GM18505 (cell line): ENCODE measurements around the gene RCSD1.
A peak's percentile ranks its signal among the peaks of the same experiment; 100 is the strongest.
"Not testable (repeated sequence)": the region's sequence is repeated elsewhere in the genome, so short reads cannot be mapped to it uniquely, and the experiment has no call there.

ENCODE experiments used
- ATAC-seq: cut with Tn5 transposase; IDR thresholded peaks from one replicate; pipeline ENCODE4 v1.9.1; 2021; ENCODE audit not compliant: unreplicated experiment
- POLR2A ChIP-seq: IDR thresholded peaks from 4 replicates; pipeline ENCODE4 v1.6.1; 2011; ENCODE audit warnings: borderline replicate concordance; ENCODE audit not compliant: insufficient read depth, insufficient read length; ENCODE audit errors: extremely low read depth

Gene RCSD1

DNA sequence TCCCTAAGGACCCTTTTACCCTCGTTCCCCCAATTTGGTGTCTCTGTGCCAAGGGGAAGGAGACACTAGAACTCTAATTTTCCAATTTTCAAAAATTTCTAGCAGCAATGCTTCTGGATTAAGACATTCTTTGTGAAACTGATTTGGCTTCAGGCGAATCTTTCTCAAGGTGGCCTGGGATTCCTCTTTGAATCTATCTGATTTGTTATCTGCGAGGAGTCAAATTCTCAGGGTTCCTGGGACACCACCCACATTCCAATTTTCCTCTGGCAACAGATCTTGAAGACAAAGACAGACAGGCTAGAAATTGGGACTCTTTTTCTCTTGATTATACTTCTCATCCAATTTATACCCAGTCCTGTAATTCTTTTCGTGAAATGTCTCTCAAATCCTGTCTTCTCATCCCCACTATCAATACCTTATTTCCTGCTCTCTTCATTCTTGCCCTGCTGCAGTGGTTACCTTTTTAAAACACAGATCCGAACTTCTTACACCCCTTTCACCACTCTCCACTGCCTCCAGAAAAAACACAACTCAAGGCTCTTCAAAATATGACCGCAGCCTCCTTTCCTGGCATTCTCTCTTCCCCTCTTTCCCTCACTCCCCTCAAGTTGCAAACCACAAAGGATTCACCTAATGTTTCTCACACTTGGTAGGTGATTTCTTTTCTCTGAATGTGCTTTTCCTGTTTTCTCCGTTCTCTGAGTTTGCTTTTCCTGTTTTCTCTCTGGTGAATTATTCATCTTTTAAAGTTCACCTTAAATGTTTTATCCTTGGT lies 89.1 kb downstream of the RCSD1 start:
- no peak for ATAC-seq
- TF ChIP-seq POLR2A = no peak

DNA sequence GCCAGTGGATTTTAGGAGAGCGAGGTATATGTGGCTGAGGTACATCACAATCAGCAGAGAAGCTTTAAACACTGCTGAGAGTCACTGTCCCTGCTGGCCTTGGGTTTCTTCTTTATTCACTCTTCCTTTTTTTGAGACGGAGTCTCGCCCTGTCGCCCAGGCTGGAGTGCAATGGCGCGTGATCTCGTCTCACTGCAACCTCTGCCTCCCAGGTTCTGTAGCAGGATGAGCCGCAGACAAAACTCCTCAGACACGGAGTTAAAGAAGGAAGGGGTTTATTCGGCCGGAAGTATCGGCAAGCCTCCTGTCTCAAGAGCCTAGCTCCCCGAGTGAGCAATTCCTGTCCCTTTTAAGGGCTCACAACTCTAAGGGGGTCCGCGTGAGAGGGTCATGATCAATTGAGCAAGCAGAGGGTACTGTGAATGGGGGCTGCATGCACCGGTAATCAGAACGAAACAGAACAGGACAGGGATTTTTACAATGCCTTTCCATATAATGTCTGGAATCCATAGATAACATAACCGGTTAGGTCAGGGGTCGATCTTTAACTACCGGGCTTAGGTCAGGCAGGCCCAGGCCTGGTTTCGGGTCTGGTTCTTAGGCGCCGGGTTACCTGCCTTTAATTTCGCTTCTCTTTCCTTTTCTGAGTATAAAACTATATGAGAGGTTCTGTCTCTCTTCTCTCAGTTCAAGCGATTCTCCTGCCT lies 89.8 kb downstream of the RCSD1 start:
- not testable (repeated sequence) for ATAC-seq

DNA sequence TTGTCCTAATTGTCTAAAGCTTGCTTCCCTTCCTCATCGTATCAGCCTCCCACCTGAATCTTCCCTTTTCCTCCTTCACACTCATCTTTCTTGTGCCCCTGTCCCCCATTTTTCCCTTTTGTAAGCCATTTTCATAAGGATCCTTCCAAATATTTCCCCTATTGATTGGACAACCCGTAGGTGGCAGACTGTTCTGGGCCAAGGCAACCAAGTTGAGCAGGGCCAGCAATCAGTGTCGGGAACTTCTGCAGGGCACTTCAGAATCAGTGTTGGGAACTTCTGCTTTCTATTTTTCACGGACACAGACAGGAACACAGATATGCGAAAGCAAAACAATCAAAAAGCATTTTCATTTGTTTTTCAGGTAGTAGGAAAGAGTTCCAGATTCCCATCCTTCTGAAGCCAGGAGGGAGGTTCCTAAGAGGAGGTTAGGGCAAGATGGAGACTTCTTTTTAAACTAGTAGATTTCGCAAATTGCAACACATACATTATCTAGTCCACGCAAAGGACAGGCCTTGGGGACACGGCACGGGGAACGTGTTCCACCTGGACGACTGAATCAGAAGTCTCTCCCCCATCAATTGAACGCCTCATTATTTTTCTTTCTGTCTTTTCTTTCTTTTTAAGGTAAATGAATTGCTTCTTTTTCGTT lies 91.1 kb downstream of the RCSD1 start:
- TF ChIP-seq POLR2A = no peak
- ATAC-seq = no peak

DNA sequence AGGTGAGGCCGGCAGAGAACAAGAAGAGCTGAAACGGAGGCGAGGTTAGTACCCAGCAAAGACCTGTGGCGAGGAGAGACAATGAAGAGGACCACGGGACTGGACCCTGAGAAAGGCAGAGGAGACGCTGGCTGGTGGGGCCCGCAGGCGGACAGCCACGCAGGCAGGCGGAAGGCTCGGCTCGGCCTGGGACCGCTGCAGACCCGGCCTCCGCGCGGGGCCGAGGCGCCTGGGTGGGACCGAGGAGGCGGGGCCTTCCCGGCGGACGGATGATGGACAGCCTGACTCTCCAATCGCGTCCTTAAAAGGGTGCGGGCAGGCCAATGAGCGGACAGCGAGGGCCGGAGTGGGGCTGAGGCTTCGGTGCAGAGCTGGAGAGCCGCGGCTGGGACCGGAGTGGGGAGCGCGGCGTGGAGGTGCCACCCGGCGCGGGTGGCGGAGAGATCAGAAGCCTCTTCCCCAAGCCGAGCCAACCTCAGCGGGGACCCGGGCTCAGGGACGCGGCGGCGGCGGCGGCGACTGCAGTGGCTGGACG lies 91.7 kb downstream of the RCSD1 start, which contains the start of gene MPZL1:
TSS of gene MPZL1 (plus strand) at position 366 of the 535 bp plus-strand sequence. CDS start 170 bp downstream, outside the sequence.
- TF ChIP-seq POLR2A = peak; percentile 79
- ATAC-seq = peak; percentile 90

DNA sequence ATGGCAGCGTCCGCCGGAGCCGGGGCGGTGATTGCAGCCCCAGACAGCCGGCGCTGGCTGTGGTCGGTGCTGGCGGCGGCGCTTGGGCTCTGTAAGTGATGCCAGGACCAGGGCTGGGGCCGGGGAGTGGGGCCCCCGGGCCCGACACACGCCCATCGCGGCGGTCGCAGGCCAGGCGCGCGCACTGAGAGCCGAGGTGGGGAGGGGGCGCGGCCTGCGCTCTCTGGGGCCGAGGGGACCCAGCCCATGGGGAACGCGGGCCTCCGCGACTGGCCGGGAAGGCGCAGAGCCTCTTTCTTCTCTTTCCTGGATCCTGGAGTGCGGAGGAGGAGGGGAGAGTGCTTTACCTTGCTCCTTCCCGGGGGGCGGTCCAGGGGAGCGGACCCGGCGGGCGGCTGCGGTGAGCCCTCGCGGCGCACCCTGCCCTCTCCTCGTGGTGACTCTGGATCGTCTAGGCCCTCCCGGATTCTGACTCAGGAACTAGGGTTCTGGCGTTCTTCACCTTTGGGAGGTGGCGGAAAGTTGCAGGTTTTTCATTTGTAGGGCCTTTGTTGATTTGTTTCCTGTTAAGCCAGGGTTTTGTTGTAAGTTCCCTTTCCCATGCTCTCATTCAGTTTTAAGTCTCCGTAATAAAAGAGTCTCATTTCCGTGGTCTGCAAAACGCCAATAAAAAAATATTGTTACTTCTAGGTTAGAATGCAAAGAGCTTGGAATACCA lies 92.3 kb downstream of the RCSD1 start:
- peak; percentile 17 for ATAC-seq
- TF ChIP-seq POLR2A = no peak

DNA sequence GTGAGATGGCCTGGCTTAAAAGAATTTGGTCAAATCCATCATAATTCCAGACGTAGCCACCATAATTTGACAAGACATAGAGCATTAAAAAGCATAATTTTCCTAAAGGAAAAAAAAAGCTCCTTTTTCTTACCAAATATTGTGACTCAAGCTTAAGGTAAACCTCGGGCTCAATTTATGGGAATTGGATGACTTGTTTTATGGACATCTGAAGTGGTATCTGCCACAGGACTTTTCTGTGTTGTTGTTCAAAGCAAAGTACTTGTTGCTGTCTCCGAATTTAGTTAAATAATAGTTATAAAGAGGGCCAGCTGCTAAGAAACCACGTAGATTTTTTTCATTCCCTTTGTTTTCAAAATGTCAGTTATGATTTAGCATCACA lies 92.8 kb downstream of the RCSD1 start:
- no peak for TF ChIP-seq POLR2A
- ATAC-seq = no peak

DNA sequence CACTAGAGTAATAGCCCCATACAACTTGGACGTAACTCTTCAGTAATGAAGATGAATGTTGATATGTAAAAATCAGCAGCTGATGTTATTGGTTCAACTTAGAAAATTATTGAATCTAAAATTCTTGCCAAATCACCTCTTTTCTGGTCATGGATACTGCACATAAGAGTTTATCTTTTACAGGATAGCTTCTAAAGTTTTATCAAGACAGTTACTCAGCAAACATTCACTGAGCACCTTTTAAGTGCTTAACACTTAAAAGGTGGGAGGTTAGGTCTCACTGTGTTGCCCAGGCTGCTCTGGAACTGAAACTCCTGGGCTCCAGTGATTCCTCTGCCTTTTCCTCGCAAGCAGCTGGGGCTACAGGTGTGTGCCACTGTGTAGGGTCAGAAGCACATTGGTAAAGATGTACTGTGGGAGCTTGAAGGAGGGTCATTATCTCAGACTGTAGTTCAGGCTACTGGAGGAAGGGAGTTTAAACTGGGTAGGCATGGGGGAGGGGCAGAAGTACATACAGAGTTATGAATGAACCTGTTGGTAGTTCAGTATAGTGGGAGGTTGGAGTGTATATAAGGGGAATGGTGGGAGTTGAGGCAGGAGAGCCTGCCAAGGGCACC lies 93.8 kb downstream of the RCSD1 start:
- no peak for ATAC-seq
- no peak for TF ChIP-seq POLR2A

DNA sequence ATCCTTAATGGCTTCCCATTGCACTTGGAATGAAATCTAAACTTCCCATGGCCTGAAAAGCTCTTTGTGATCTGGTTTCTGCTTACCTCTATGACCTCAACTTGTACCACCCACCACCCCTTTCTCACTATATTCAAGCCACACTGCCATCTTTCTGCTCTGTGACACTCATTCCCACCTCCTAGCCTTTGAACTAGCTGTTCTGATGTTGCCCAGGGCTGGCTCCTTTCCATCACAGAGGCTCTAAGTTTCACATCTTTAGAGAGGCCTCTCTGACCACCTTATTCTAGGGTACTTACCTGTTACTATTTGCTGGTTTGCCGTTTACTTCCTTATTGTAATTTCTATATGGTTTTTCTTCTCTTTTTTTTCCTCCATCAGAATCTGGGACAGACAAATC lies 96.0 kb downstream of the RCSD1 start:
- no peak for TF ChIP-seq POLR2A
- no peak for ATAC-seq

DNA sequence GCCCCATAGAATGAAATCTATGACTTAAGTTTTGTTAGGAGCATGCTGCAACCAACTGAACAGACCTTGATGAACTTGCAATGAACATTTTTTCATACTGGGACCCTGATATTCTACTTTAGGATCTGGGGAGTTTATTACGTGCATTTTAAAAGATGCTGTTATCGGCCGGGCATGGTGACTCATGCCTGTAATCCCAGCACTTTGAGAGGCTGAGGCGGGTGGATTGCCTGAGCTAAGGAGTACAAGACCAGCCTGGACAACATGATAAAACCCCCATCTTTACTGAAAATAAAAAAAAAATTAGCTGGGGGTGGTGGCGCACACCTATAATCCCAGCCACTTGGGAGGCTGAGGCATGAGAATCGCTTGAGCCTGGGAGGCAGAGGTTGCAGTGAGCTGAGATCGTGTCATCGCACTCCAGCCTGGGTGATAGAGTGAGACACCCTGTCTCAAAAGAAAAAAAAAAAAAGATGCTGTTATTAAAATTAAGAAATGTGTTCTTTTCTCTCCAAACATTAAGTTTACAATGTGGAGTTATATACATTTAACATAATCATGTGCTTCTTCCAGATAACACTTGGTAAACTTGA lies 98.9 kb downstream of the RCSD1 start:
- ATAC-seq = no peak
- no peak for TF ChIP-seq POLR2A

DNA sequence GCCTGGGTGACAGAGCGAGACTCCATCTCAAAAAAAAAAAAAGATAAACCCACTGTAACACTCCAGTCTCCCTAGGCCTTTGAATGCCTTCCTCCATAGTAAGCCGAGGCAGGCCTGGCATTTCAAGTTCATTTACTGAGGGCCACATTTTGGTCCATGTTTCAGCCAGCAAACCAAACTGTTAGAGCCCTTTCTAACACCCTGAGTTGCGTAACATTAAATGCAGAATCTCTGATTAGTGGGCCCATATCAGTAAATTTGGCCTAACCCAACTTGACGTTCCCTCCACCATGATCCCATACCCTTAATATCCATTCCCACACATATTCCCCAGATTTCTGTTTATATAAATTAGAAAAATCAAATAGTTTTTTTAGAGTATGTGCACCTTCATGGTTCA lies 104.2 kb downstream of the RCSD1 start:
- no peak for TF ChIP-seq POLR2A
- ATAC-seq = no peak

DNA sequence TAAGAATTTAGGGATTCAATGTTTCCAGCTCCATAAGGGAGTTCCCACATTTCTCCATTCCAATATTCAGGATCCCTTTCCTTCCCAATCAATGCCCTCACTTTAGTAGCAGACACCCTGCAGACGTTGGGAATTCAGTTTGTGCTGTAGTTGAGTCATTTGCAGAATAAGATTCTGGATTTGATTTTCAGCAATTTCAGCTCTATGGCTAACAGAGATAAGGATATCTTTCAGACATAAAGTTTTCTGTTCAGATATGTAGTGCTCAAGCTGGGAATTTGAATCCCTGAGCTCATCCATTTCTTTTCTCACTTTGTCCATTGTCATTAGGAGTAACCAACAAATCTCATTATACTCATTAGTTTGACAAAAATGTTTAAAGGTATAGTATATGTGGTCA lies 104.8 kb downstream of the RCSD1 start:
- TF ChIP-seq POLR2A = no peak
- ATAC-seq = no peak

DNA sequence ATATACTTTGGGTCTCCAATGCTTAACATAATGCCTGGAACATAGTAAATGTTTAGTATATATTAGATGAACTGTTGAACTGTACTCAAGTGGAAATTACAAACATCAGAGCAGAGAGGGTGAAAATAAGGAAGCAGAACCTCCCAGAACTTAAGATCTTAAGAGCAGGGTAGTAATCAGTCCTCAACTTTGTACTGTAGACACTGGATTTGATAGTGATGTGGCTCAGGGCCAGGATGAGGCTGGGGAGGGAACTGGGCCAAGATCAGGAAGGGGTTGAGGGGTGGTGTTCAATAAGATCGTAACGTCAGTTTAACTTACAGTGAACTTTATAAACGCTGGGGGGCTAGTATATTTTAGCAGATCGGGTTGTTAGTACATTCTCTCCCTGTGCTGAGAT lies 107.1 kb downstream of the RCSD1 start:
- TF ChIP-seq POLR2A = no peak
- no peak for ATAC-seq
